Common myeloid progenitor, CD34-positive (primary cell): ENCODE results near the gene SUCNR1. TPM values are rescaled to one million over a fixed set of nuclear protein-coding genes. Genes with fewer than 3 reads are reported as not detected.
A peak's percentile ranks its signal among the peaks of the same experiment; 100 is the strongest.

Experiments
- CTCF ChIA-PET: fragments of 350-600 bp; sonication (Branson Sonifier 250); formaldehyde crosslinking; loops from one replicate; lab custom pipeline; 2021; ENCODE audit warnings: antibody characterized with exemption; lab: Charles Lee
- POLR2A ChIA-PET: fragments of 350-600 bp; sonication (Branson Sonifier 250); formaldehyde crosslinking; loops from one replicate; lab custom pipeline; 2021; ENCODE audit warnings: antibody characterized with exemption; lab: Charles Lee
- DNase-seq, 3 donors: peaks; one replicate each; pipeline versions ENCODE4 v3.0.0 to v3.0.0-alpha.2; 2013
- H3K27ac ChIP-seq, 2 experiments: 1 replicate in 1 of 2; 2 replicates in 1 of 2; pipeline ENCODE4 v1.7.0; 2013; ENCODE audit warnings: inconsistent platforms in 2 of 2, low read length in 2 of 2, mild to moderate bottlenecking in 2 of 2, low read depth in 1 of 2, moderate library complexity in 1 of 2; ENCODE audit not compliant: severe bottlenecking in 2 of 2, insufficient read depth in 1 of 2, poor library complexity in 1 of 2
- H3K27me3 ChIP-seq, 5 experiments: replicated peaks in 2 of 5; 1 replicate in 3 of 5; 2 replicates in 2 of 5; pipeline versions ENCODE4 v1.6.1 to v1.7.0; 2013; ENCODE audit warnings: low read length in 4 of 5, mild to moderate bottlenecking in 2 of 5, moderate library complexity in 2 of 5, inconsistent platforms in 1 of 5; ENCODE audit not compliant: insufficient read depth in 5 of 5, control insufficient read depth in 4 of 5
- H3K36me3 ChIP-seq, 4 experiments: 1 replicate in 2 of 4; 2 replicates in 2 of 4; pipeline versions ENCODE4 v1.6.1 to v1.7.0; 2013; ENCODE audit warnings: low read length in 3 of 4, control low read depth in 1 of 4, mild to moderate bottlenecking in 1 of 4; ENCODE audit not compliant: control insufficient read depth in 4 of 4, insufficient read depth in 4 of 4
- H3K4me1 ChIP-seq, 4 experiments: 1 replicate in 3 of 4; 2 replicates in 1 of 4; pipeline versions ENCODE4 v1.6.1 to v1.7.1; 2013; ENCODE audit warnings: low read length in 3 of 4, mild to moderate bottlenecking in 3 of 4, control low read depth in 1 of 4, inconsistent platforms in 1 of 4, moderate library complexity in 1 of 4; ENCODE audit not compliant: control insufficient read depth in 4 of 4, insufficient read depth in 4 of 4; ENCODE audit errors: control extremely low read depth in 1 of 4
- H3K4me3 ChIP-seq, 7 experiments: 1 replicate in 4 of 7; 2 replicates in 3 of 7; pipeline versions ENCODE4 v1.5.1 to v1.7.0; 2013; ENCODE audit warnings: mild to moderate bottlenecking in 7 of 7, low read length in 6 of 7, moderate library complexity in 6 of 7, inconsistent platforms in 2 of 7, low read depth in 2 of 7, control low read depth in 1 of 7; ENCODE audit not compliant: insufficient read depth in 4 of 7, control insufficient read depth in 1 of 7; ENCODE audit errors: extremely low read depth in 1 of 7
- H3K9me3 ChIP-seq, 5 experiments: 1 replicate in 4 of 5; 2 replicates in 1 of 5; pipeline versions ENCODE4 v1.6.1 to v1.7.1; 2013; ENCODE audit warnings: low read length in 4 of 5, mild to moderate bottlenecking in 2 of 5, inconsistent platforms in 1 of 5, low read depth in 1 of 5, moderate library complexity in 1 of 5; ENCODE audit not compliant: control insufficient read depth in 4 of 5, insufficient read depth in 2 of 5; ENCODE audit errors: control extremely low read depth in 1 of 5
- WGBS: methylation state at CpG from one replicate; pipeline ENCODE4 v1.1.5; 2013; ENCODE audit not compliant: insufficient coverage; 5-methylcytosine and 5-hydroxymethylcytosine counted together
- polyA plus RNA-seq: library from polyadenylated mRNA; unstranded; fragments of 120-200 nt; gene quantifications from one replicate; pipeline ENCODE4 v1.2.1, GENCODE V29; 2013

The SUCNR1 gene, protein sequence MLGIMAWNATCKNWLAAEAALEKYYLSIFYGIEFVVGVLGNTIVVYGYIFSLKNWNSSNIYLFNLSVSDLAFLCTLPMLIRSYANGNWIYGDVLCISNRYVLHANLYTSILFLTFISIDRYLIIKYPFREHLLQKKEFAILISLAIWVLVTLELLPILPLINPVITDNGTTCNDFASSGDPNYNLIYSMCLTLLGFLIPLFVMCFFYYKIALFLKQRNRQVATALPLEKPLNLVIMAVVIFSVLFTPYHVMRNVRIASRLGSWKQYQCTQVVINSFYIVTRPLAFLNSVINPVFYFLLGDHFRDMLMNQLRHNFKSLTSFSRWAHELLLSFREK
- polyA plus RNA-seq, result 1.2 TPM

DNA sequence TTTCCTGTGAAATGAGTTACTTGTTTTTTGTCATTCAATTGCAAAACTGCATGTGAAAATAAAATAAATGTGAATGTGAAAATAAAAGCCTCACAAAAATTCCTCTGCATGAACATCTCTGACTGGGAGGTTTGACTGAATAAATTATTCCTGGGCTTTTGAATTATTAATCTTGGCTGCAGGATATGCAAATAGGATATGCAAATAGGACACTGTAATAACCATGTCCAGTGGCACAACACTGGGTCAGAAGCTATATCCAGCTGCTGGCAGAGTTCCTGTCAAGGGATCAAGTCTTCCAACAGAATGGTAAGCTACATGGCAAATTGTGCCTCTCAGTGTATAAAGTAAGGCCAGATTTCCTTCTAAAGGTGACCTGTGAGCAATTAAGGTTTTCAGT lies at the start of gene SUCNR1:
Gene SUCNR1 (plus strand): TSS at position 246 of the 400 bp plus-strand sequence. CDS start 6,250 bp downstream, outside the sequence.
- H3K4me3 ChIP-seq, result peak within 1 kb of the TSS in 1 of 7 experiments; percentile 50
- POLR2A ChIA-PET, result interaction anchor here (1.0 kb wide), 1 partner anchor 43 kb away, joined by 3 read pairs; no protein-coding TSS in a partner anchor
- H3K9me3 ChIP-seq, result no peaks in the 10 kb centered on the region
- peaks cover 31 to 70% (median 48%) of the 10 kb centered on the region in 4 experiments for H3K4me1 ChIP-seq
- CTCF ChIA-PET, result interaction anchor here (1.5 kb wide), 1 partner anchor 10 kb away, joined by 4 read pairs; no protein-coding TSS in a partner anchor
- H3K27me3 ChIP-seq, result no peaks in the 10 kb centered on the region
- peak within 1 kb of the TSS in 1 of 2 experiments; percentile 86 for H3K27ac ChIP-seq
- no peaks in the 10 kb centered on the region for H3K36me3 ChIP-seq
- no peak for DNase-seq

DNA sequence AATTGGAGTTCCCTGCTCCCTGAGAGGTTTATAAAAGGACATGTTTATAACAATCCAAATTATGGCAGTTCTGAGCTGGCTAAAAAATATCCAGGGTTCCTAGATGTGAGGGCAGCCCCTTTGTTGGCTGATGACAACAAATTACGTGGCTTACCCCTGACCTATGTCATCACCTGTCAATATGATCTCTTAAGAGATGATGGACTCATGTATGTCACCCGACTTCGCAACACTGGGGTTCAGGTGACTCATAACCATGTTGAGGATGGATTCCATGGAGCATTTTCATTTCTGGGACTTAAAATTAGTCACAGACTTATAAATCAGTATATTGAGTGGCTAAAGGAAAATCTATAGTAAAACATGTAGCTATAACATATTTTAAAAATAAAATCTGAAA lies 45.6 kb upstream of the SUCNR1 start:
- H3K4me1 ChIP-seq, result no peaks in the 10 kb centered on the region
- ChIA-PET POLR2A (no interaction called here), CTCF (interaction anchor here (2.6 kb wide), 1 partner anchor 10 kb away, joined by 17 read pairs; no protein-coding TSS in a partner anchor)
- no peak overlapping the region for H3K27ac ChIP-seq
- H3K4me3 ChIP-seq, result no peak overlapping the region
- no peaks in the 10 kb centered on the region for H3K9me3 ChIP-seq
- DNase-seq, result no peak
- WGBS, result 100% methylated on average over 3 of the region's 3 CpGs
- H3K27me3 ChIP-seq, result no peaks in the 10 kb centered on the region
- H3K36me3 ChIP-seq, result no peaks in the 10 kb centered on the region

DNA sequence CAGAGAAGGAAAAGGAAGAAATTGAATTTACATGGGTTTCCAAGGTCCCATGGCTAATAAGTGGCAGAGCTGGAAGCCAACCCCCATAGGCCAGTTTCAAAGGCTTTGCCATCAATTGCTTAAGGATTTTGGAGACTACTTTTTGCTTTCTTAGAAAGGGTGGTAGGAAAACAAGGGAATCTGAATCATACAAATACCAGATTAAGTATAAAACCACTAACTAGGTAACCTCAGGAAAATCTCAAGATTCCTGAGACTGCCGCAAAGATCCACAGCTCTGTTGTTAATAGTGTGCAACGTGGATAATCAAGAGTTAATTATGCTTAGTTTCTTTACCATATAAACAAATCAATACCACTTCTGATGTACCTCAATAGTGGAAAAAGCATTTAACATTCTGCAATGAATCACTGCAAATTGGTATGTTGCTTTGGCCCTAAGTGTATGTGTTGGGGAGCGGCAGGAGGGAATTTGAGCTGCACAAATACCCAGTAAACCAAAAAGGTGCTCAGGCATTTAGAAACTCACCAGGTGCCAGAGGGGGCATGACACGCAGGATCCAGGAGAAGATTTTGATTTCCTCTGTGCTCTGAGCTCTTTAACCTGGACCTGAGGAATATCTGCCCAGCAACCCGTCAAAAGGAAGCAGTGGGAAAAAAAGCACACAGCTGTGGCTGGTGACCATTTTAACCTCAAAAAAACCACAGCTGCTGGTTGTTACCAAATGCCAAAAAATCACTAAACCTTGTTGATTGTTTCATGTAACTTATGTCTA lies 37.5 kb upstream of the SUCNR1 start:
- POLR2A ChIA-PET, result no interaction called here
- H3K27ac ChIP-seq, result no peak overlapping the region
- H3K27me3 ChIP-seq, result no peaks in the 10 kb centered on the region
- H3K9me3 ChIP-seq, result no peaks in the 10 kb centered on the region
- 23% methylated on average over 3 of the region's 5 CpGs for WGBS
- no peaks in the 10 kb centered on the region for H3K36me3 ChIP-seq
- CTCF ChIA-PET, result interaction anchor here (1.2 to 6.7 kb wide), 5 partner anchors 12 to 398 kb away, joined by 3 to 61 read pairs (median 8); no protein-coding TSS in a partner anchor
- H3K4me3 ChIP-seq, result no peak overlapping the region
- H3K4me1 ChIP-seq, result peaks cover 6 to 24% (median 15%) of the 10 kb centered on the region in 4 experiments
- peak; percentile 31 to 72 (median 69) for DNase-seq

DNA sequence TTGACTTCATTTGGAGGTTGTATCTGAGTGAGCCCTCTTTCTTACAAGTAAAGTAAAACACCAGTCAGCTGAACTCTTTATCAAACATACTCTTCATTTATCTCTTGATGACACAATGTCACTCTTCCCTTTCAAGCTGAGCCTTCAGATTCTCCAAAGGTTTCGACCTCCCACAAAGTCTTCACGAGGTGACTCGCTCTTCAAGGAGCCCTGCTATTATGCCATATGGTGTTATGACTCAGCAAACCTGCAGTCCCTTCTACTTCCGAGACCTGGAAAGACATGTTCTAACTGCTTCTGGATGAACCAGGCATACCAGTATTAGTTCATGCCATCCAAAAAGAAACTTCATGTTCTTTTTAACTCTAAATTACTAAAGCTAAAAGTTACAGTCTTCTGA lies 36.4 kb upstream of the SUCNR1 start:
- DNase-seq, result peak; percentile 22 to 80 (median 68)
- Histone ChIP-seq H3K4me1 (peaks cover 6 to 24% (median 15%) of the 10 kb centered on the region in 4 experiments), H3K4me3 (peak overlapping the region in 1 of 7 experiments; percentile 4), H3K27me3 (no peaks in the 10 kb centered on the region), H3K9me3 (no peaks in the 10 kb centered on the region), H3K36me3 (no peaks in the 10 kb centered on the region), H3K27ac (no peak overlapping the region)
- ChIA-PET POLR2A (no interaction called here), CTCF (interaction anchor here (0.9 to 6.7 kb wide), 14 partner anchors 8 to 681 kb away, joined by 3 to 61 read pairs (median 6); no protein-coding TSS in a partner anchor)
- WGBS, result 59% methylated on average over 4 of the region's 4 CpGs

DNA sequence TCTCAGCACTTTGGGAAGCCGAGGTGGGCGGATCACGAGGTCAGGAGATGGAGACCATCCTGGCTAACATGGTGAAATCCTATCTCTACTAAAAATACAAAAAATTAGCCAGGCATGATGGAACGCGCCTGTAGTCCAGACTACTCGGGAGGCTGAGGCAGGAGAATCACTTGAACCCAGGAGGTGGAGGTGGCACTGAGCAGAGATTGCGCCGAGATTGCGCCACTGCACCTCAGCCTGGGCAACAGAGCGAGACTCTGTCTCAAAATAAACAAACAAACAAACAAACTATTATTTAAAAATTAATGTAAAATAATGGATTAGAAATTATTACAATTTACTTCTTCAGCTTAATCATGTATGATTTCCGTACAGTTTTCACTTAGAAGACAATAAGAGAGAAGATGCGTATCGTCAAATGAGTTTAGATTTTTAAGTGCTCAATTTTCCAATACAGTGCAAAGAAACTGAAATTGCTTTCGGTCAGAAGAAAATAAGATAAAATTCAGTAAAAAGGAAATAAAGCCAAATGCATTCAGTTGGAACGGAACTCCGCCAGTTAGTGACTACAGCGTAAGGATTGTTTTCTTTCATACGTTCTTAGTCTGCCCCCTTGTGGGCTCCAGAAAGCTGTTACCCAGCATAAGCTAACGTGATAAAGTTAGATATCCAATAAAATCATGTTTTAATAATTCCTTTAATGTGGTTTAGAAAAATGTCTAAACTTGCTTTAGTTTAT lies 34.7 kb upstream of the SUCNR1 start:
- no peak overlapping the region for H3K27ac ChIP-seq
- ChIA-PET POLR2A (no interaction called here), CTCF (interaction anchor here (0.6 to 6.7 kb wide), 11 partner anchors 9 to 612 kb away, joined by 3 to 61 read pairs (median 6); partner anchors contain the start of gene P2RY12)
- H3K4me3 ChIP-seq, result peak overlapping the region in 4 of 7 experiments; percentile 19 to 67 (median 35)
- H3K9me3 ChIP-seq, result no peaks in the 10 kb centered on the region
- 71% methylated on average over 7 of the region's 19 CpGs for WGBS
- H3K27me3 ChIP-seq, result no peaks in the 10 kb centered on the region
- no peaks in the 10 kb centered on the region for H3K36me3 ChIP-seq
- peaks cover 6 to 28% (median 15%) of the 10 kb centered on the region in 4 experiments for H3K4me1 ChIP-seq
- DNase-seq, result peak; percentile 77 to 90 (median 87)

DNA sequence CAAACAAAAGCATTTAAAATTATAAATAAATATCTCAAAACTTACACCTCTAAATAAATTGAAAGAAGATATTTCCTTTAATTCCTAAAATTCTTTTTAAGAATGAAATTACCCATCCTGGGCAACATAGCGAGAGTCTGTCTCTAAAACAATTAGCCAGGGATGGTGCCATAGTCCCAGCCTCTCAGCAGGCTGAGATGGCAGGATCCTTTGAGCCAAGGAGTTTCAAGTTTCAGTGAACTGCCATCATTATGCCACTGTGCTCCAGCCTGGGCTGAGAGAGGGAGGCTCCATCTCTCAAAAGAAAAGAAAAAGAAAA lies 34.2 kb upstream of the SUCNR1 start:
- ChIA-PET CTCF (interaction anchor here (0.6 to 6.7 kb wide), 9 partner anchors 9 to 612 kb away, joined by 3 to 61 read pairs (median 12); no protein-coding TSS in a partner anchor), POLR2A (no interaction called here)
- Histone ChIP-seq H3K27me3 (no peaks in the 10 kb centered on the region), H3K27ac (no peak overlapping the region), H3K36me3 (no peaks in the 10 kb centered on the region), H3K4me3 (no peak overlapping the region), H3K4me1 (peaks cover 6 to 25% (median 15%) of the 10 kb centered on the region in 4 experiments), H3K9me3 (no peaks in the 10 kb centered on the region)
- no peak for DNase-seq
- WGBS, result 100% methylated on average over 1 of the region's 1 CpG
